Thoracic aorta (tissue), 2 donors: ENCODE data around the gene CCDC85A. TPM values are rescaled to one million over a fixed set of nuclear protein-coding genes. Genes with fewer than 3 reads are reported as not detected.

Experiments used
- ATAC-seq: fragments of 150-250 bp; one replicate; pipeline ENCODE4 v1.8.0; 2017; ENCODE audit warnings: low read depth; ENCODE audit not compliant: insufficient number of reproducible peaks, low FRiP score
- DNase-seq: peaks from one replicate; pipeline ENCODE4 v3.0.0-alpha.2; 2020; ENCODE audit warnings: low spot score
- H3K27ac ChIP-seq, 2 donors: fragments of 200-600 bp; sonication (generic); 1 replicate in 1 of 2; 2 replicates in 1 of 2; pipeline ENCODE4 v1.5.1; 2016; ENCODE audit warnings: mild to moderate bottlenecking in 2 of 2, moderate library complexity in 2 of 2
- H3K27me3 ChIP-seq: fragments of 200-600 bp; sonication (generic); replicated peaks from 2 replicates; pipeline ENCODE4 v1.6.0; 2016; ENCODE audit warnings: mild to moderate bottlenecking; ENCODE audit not compliant: insufficient read depth
- H3K36me3 ChIP-seq: fragments of 200-600 bp; sonication (generic); one replicate; pipeline ENCODE4 v1.5.1; 2016
- H3K4me1 ChIP-seq, 2 donors: fragments of 200-600 bp; sonication (generic); 1 replicate in 1 of 2; 2 replicates in 1 of 2; pipeline versions ENCODE4 v1.5.1 to v1.6.0; 2016; ENCODE audit warnings: low read depth in 2 of 2, mild to moderate bottlenecking in 1 of 2; ENCODE audit not compliant: control insufficient read depth in 1 of 2
- H3K4me3 ChIP-seq: fragments of 200-600 bp; sonication (generic); 2 replicates; pipeline ENCODE4 v1.5.1; 2016; ENCODE audit warnings: mild to moderate bottlenecking
- H3K9me3 ChIP-seq: fragments of 200-600 bp; sonication (generic); 2 replicates; pipeline ENCODE4 v1.5.1; 2016
- total RNA-seq, 2 donors: library from RNA; depleted of rRNA; stranded (reverse); fragments of >200 nt; gene quantifications; one replicate each; pipeline versions ENCODE4 v1.1.0 to v1.2.3, GENCODE V29; 2016
- TF ChIP-seq, protein P1 (sequence below): fragments of 200-600 bp; sonication (generic); IDR thresholded peaks from one replicate; pipeline ENCODE4 v1.5.1; 2019; ENCODE audit warnings: antibody characterized with exemption

The CCDC85A gene
- total RNA-seq, 2 donors from 2014 or later, result 3.7 to 4.2 TPM

DNA sequence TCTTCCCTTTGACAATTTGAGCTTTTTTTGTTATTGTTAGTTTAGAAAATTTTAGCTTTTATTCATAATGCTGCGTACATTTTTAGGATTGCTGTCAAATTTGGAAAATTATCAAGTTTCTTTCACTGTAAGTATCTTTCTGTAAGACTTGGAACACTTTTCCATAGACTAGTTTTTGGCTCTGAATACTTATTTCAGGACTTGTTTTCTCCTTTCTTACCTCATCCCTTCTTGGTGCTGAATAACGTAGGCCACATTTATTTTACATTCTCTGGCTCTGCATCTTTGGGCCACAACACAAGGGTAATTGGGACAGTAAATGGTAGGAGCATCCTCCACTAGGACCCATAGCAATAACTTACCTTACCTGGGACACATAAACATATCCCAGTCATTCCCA, 85.1 kb downstream of the CCDC85A start:
- ATAC-seq (no peak), DNase-seq (no peak)
- Histone ChIP-seq H3K27ac (no peak overlapping the region), H3K4me1 (no peaks in the 10 kb centered on the region), H3K27me3 (no peaks in the 10 kb centered on the region), H3K4me3 (no peak overlapping the region), H3K36me3 (no peaks in the 10 kb centered on the region), H3K9me3 (no peaks in the 10 kb centered on the region)
- TF ChIP-seq, protein P1, sequence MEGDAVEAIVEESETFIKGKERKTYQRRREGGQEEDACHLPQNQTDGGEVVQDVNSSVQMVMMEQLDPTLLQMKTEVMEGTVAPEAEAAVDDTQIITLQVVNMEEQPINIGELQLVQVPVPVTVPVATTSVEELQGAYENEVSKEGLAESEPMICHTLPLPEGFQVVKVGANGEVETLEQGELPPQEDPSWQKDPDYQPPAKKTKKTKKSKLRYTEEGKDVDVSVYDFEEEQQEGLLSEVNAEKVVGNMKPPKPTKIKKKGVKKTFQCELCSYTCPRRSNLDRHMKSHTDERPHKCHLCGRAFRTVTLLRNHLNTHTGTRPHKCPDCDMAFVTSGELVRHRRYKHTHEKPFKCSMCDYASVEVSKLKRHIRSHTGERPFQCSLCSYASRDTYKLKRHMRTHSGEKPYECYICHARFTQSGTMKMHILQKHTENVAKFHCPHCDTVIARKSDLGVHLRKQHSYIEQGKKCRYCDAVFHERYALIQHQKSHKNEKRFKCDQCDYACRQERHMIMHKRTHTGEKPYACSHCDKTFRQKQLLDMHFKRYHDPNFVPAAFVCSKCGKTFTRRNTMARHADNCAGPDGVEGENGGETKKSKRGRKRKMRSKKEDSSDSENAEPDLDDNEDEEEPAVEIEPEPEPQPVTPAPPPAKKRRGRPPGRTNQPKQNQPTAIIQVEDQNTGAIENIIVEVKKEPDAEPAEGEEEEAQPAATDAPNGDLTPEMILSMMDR, result no peak

DNA sequence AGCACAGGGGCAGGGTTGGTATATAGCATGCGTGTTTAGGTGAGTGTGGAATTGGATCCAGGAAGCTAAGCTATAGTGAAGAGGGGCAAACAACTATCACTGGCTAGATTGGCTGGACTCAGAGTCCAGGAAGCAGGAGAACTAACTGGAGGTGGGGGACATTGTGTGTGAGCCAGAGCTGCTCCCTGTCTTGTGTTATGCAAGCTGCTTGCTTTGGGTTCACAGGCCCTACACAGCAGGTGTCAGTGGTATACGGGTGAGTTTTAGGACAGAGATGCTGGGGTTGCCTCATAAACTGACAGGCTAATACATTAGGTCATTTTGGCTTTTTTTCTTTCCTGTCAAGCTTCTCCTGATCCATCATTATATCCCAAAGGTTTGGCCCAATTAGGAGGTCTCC, 87.5 kb downstream of the CCDC85A start:
- ATAC-seq (no peak), DNase-seq (no peak)
- TF ChIP-seq, protein P1, result no peak
- no peak overlapping the region for H3K4me3 ChIP-seq
- H3K4me1 ChIP-seq, result no peaks in the 10 kb centered on the region
- H3K36me3 ChIP-seq, result no peaks in the 10 kb centered on the region
- no peak overlapping the region for H3K27ac ChIP-seq
- H3K27me3 ChIP-seq, result no peaks in the 10 kb centered on the region
- no peaks in the 10 kb centered on the region for H3K9me3 ChIP-seq

DNA sequence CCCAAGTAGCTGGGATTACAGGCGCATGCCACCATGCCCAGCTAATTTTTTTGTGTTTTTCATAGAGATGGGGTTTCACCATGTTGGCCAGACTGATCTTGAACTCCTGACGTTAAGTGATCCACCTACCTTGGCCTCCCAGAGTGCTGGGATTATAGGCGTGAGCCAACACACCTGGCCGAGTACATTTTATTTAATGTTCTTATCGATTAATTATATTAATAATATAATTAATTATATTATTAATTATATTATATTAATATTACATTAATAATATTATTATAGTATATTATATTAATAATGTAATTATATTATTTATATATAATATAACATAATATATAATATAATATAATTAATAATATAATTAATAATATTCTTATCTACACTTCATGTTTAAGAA, 101.4 kb downstream of the CCDC85A start:
- Histone ChIP-seq H3K4me1 (no peaks in the 10 kb centered on the region), H3K4me3 (no peak overlapping the region), H3K36me3 (no peaks in the 10 kb centered on the region), H3K27me3 (no peaks in the 10 kb centered on the region), H3K9me3 (no peaks in the 10 kb centered on the region), H3K27ac (no peak overlapping the region)
- TF ChIP-seq, protein P1, result no peak
- no peak for DNase-seq
- ATAC-seq, result no peak

DNA sequence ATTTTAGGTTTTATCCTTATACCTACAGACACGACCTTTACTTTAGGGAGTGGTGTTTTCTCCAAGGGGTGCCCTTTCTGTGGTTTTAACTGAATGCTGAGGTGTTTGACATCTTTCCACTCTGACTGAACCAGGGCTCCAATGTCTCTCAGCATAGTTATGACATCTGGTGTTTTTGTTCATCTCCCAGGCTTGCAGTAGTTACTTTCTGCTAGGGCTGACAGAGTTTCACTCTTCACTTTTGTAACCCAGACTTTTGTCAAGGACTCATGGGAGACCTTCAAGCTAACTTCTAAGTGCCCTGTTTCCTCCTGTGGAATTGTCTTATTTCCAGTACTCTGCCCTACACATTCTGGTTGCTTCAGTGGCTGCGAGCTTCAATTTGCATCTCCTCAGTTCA, 103.1 kb downstream of the CCDC85A start:
- H3K4me3 ChIP-seq, result no peak overlapping the region
- no peaks in the 10 kb centered on the region for H3K4me1 ChIP-seq
- no peaks in the 10 kb centered on the region for H3K9me3 ChIP-seq
- ATAC-seq (no peak), DNase-seq (no peak)
- TF ChIP-seq, protein P1, result no peak
- no peaks in the 10 kb centered on the region for H3K27me3 ChIP-seq
- H3K36me3 ChIP-seq, result no peaks in the 10 kb centered on the region
- H3K27ac ChIP-seq, result no peak overlapping the region

DNA sequence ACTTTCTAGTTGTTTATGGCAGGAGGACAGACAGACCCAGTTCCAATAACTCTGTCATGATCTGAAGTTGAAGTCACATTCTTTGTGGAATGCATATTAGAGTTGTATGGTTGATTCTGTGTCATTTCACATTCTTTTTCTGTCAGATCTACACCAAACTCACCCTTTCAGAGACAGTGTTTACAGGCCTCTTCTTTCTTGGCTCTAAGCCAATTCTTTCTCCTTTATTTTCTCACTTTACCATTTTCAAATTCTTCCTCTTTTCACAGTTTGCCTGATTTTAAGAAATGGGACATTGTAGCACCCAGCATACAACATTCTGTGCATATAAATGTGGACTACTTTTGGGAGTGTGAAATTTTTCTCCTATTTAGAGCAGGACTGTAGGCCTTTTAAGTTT, 103.7 kb downstream of the CCDC85A start:
- TF ChIP-seq, protein P1, result no peak
- Histone ChIP-seq H3K4me3 (no peak overlapping the region), H3K36me3 (no peaks in the 10 kb centered on the region), H3K27ac (no peak overlapping the region), H3K4me1 (no peaks in the 10 kb centered on the region), H3K27me3 (no peaks in the 10 kb centered on the region), H3K9me3 (no peaks in the 10 kb centered on the region)
- ATAC-seq, result no peak
- DNase-seq, result no peak
